ENCODE measurements around the gene CDC42BPA. TPM values are rescaled to one million over a fixed set of nuclear protein-coding genes. Genes with fewer than 3 reads are reported as not detected.

CDC42BPA gene
- total and polyA plus RNA-seq, 2 of the 8 experiments (the other 6 are each of a cell fraction or from before 2014, with no cell fraction given), result 7.1 to 28.5 TPM

DNA sequence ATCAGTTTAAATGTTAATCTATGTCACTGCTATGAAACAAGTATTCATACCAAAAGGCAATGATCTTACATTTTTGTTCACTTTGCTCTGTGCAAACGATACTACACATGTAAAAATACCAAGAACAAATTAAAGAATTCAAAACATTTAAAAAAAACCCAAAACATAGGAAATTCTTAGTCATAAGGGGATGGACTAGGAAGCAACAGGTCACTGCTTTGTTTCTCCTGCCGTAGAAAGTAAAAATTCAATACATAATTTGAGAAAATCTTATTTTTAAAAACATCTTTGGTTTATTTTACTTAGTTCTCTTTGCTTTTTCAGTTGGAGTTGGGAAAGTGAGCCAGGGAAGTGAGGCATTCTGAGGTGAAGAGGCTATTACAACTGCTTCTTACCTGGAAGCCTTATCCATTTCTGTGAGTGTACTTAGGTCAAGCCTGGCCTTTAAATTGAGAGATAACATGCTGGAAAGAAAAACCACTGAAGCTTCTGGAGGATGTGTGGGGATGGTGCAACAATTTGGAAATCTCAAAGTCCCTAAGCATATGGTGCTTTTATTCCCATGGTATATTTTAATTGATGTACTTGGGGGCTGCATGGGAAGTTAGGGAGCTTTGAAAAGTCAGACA lies 183.5 kb downstream of the CDC42BPA start:
- Histone ChIP-seq H4K91ac (replicated peaks; ENCODE audit: insufficient read length, low read length) (no peak overlapping the region), H4K5ac (ENCODE audit: insufficient read length, low read depth, low read length) (no peak overlapping the region), H2BK20ac (ENCODE audit: low read length) (no peak overlapping the region), H2BK5ac (ENCODE audit: low read depth, low read length) (no peak overlapping the region), H3K23me2 (ENCODE audit: low read depth, low read length) (no peaks in the 10 kb centered on the region), H2AFZ (ENCODE audit: low read length) (no peak overlapping the region), H3K79me1 (ENCODE audit: low read depth, low read length) (no peaks in the 10 kb centered on the region), H4K8ac (ENCODE audit: extremely low read depth, insufficient read depth, low read length) (no peak overlapping the region), H3K4me3 (ENCODE audit: extremely low read depth in 1 of 4, insufficient read depth in 2 of 4, low read depth in 3 of 4, low read length in 4 of 4) (no peak overlapping the region), H3K14ac (ENCODE audit: insufficient read length) (no peak overlapping the region), H3K9ac (replicated peaks in 1 of 4; ENCODE audit: extremely low read depth in 1 of 4, low read depth in 3 of 4, low read length in 3 of 4) (no peak overlapping the region), H3K9me3 (ENCODE audit: insufficient read depth in 2 of 2, low read depth in 1 of 2, low read length in 1 of 2) (no peaks in the 10 kb centered on the region), H2BK120ac (replicated peaks; ENCODE audit: low read depth, low read length) (no peak overlapping the region), H3K4me2 (ENCODE audit: insufficient read depth in 1 of 2, low read depth in 2 of 2, low read length in 2 of 2) (no peak overlapping the region), H3K27ac (ENCODE audit: low read depth, low read length) (no peak overlapping the region), H3K23ac (ENCODE audit: insufficient read length) (no peak overlapping the region), H2BK15ac (ENCODE audit: low read length) (no peak overlapping the region), H3K56ac (replicated peaks; ENCODE audit: insufficient read length, low read depth, low read length) (no peak overlapping the region), H3K4me1 (replicated peaks in 1 of 4; ENCODE audit: control insufficient read depth in 3 of 4, insufficient read depth in 4 of 4, low read length in 3 of 4) (peaks cover 0 to 5% (median 3%) of the 10 kb centered on the region in 4 experiments; a peak in 3 of 7 replicates), H3K79me2 (ENCODE audit: control insufficient read depth in 1 of 2, insufficient read depth in 2 of 2, low read length in 2 of 2) (no peaks in the 10 kb centered on the region), H3K27me3 (replicated peaks in 1 of 4; ENCODE audit: control insufficient read depth in 3 of 4, extremely low read depth in 1 of 4, insufficient read depth in 3 of 4, low read length in 3 of 4) (no peaks in the 10 kb centered on the region), H2BK12ac (ENCODE audit: low read depth, low read length) (no peak overlapping the region), H2AK5ac (ENCODE audit: low read depth, low read length) (no peak overlapping the region), H3K36me3 (ENCODE audit: control insufficient read depth in 2 of 4, insufficient read depth in 4 of 4, low read length in 3 of 4) (peaks cover 0 to 3% (median 0%) of the 10 kb centered on the region in 4 experiments; a peak in 2 of 8 replicates), H4K20me1 (replicated peaks in 1 of 2; ENCODE audit: control insufficient read depth in 1 of 2, insufficient read depth in 2 of 2, low read length in 2 of 2) (no peaks in the 10 kb centered on the region), H3K4ac (replicated peaks; ENCODE audit: insufficient read length, low read depth, low read length) (no peak overlapping the region), H3K18ac (ENCODE audit: extremely low read depth, low read length) (no peak overlapping the region)
- 91% methylated on average over 2 of the region's 2 CpGs; no CpG with 5 or more reads in 1 of the 2 experiments for WGBS, 2 experiments (ENCODE audit: extremely low coverage in 1 of 2, insufficient coverage in 1 of 2, insufficient read length in 1 of 2, insufficient replicate concordance in 2 of 2, low coverage in 1 of 2, low lambda C conversion rate in 2 of 2, missing lambda C conversion rate in 1 of 2)
- DNase-seq (ENCODE audit: low read depth in 1 of 2, low spot score in 2 of 2), result no peak
- ChIA-PET CTCF (ENCODE audit: partially characterized antibody) (interaction anchor here (0.8 kb wide), 1 partner anchor 9 kb away, joined by 4 read pairs; no protein-coding TSS in a partner anchor), POLR2A (ENCODE audit: partially characterized antibody) (no interaction called here)
- no peak for FAIRE-seq
- TF ChIP-seq FOSL1 (IDR thresholded peaks at IDR 0.05; ENCODE audit: insufficient read depth, low read depth, low read length), result no peak
- no peak for TF ChIP-seq ASH2L (IDR thresholded peaks at IDR 0.05; ENCODE audit: low read length)
- TF ChIP-seq CBX5 (IDR thresholded peaks at IDR 0.05; ENCODE audit: low read depth, low read length), result no peak
- TF ChIP-seq SAP30 (IDR thresholded peaks at IDR 0.05; ENCODE audit: insufficient read depth, insufficient replicate concordance, low read length), result no peak
- no peak for TF ChIP-seq RXRA (IDR thresholded peaks at IDR 0.05; ENCODE audit: insufficient read depth, low read depth, low read length)
- no peak for TF ChIP-seq EZH2 (IDR thresholded peaks at IDR 0.05; ENCODE audit: low read depth, low read length, severe bottlenecking)
- TF ChIP-seq SIX5 (IDR thresholded peaks at IDR 0.05; ENCODE audit: low read depth, low read length), result no peak
- TF ChIP-seq SIRT6 (IDR thresholded peaks at IDR 0.05; ENCODE audit: low read length), result no peak

All from H1 (cell line).